ENCODE data around the gene GCSAM. TPM values are rescaled to one million over a fixed set of nuclear protein-coding genes. Genes with fewer than 3 reads are reported as not detected.

GCSAM gene
- total and polyA plus RNA-seq, 3 donors from 2014 or later: 0.06 to 0.63 (median 0.42) TPM

- 93 to 94% methylated on average over 6 of the region's 6 CpGs for WGBS, 2 donors
- intact Hi-C loops (cut with DNase I; ENCODE audit: low total_unique reads): no loop called here
- no peak for TF ChIP-seq CTCF (IDR thresholded peaks at IDR 0.05)
- no peak for TF ChIP-seq POLR2A (IDR thresholded peaks at IDR 0.05)
Observed at GRCh38 chr3:112115161-112115739, 17.8 kb downstream of the GCSAM start.

GRCh38 chr3:112114576-112115160 lies 18.4 kb downstream of the GCSAM start:
- Histone ChIP-seq H3K27ac (no peak overlapping the region), H3K27me3 (no peaks in the 10 kb centered on the region), H3K4me3 (no peak overlapping the region), H3K9me3 (no peaks in the 10 kb centered on the region), H3K4me1 (peaks cover 6% of the 10 kb centered on the region), H3K36me3 (ENCODE audit: low read depth, missing control alignments) (no peaks in the 10 kb centered on the region)
- intact Hi-C loops (cut with DNase I; ENCODE audit: low total_unique reads): no loop called here
- 96 to 99% methylated on average over 6 of the region's 6 CpGs for WGBS, 2 donors
- TF ChIP-seq CTCF (IDR thresholded peaks at IDR 0.05): no peak
- no peak for TF ChIP-seq POLR2A (IDR thresholded peaks at IDR 0.05)
- DNase-seq: no peak

More at GRCh38 chr3:112115161-112115739, 17.8 kb downstream of the GCSAM start:
- Histone ChIP-seq H3K36me3 (ENCODE audit: low read depth, missing control alignments) (no peaks in the 10 kb centered on the region), H3K4me3 (no peak overlapping the region), H3K27me3 (no peaks in the 10 kb centered on the region), H3K27ac (no peak overlapping the region), H3K4me1 (peaks cover 11% of the 10 kb centered on the region), H3K9me3 (no peaks in the 10 kb centered on the region)
- DNase-seq: no peak

- Histone ChIP-seq H3K27ac (no peak overlapping the region), H3K4me3 (no peak overlapping the region), H3K4me1 (no peaks in the 10 kb centered on the region), H3K27me3 (no peaks in the 10 kb centered on the region), H3K36me3 (ENCODE audit: low read depth, missing control alignments) (no peaks in the 10 kb centered on the region), H3K9me3 (no peaks in the 10 kb centered on the region)
- 46 to 56% methylated on average over 3 of the region's 3 CpGs for WGBS, 2 donors
- intact Hi-C loops (cut with DNase I; ENCODE audit: low total_unique reads): no loop called here
- DNase-seq: peak; percentile 78
- TF ChIP-seq POLR2A (IDR thresholded peaks at IDR 0.05) (no peak), CTCF (IDR thresholded peaks at IDR 0.05) (peak; percentile 28 to 52 (median 39))
Observed at GRCh38 chr3:112111785-112112402, 21.2 kb downstream of the GCSAM start.

- TF ChIP-seq POLR2A (IDR thresholded peaks at IDR 0.05) (no peak), CTCF (IDR thresholded peaks at IDR 0.05) (no peak)
- H3K4me3 ChIP-seq: no peak overlapping the region
- no peak overlapping the region for H3K27ac ChIP-seq
- intact Hi-C loops (cut with DNase I; ENCODE audit: low total_unique reads): no loop called here
- 65 to 70% methylated on average over 5 of the region's 5 CpGs for WGBS, 2 donors
- H3K27me3 ChIP-seq: no peaks in the 10 kb centered on the region
- DNase-seq: no peak
- H3K9me3 ChIP-seq: no peaks in the 10 kb centered on the region
- no peaks in the 10 kb centered on the region for H3K36me3 ChIP-seq (ENCODE audit: low read depth, missing control alignments)
- H3K4me1 ChIP-seq: no peaks in the 10 kb centered on the region
Observed at GRCh38 chr3:112109322-112109721, 23.7 kb downstream of the GCSAM start.

Data from testis (tissue), 3 donors.